Measurements from ENCODE around the gene HS6ST2. TPM values are rescaled to one million over a fixed set of nuclear protein-coding genes. Genes with fewer than 3 reads are reported as not detected.

HS6ST2 gene
- total RNA-seq, 1 experiment from 2014 or later, result 24.6 TPM

DNA sequence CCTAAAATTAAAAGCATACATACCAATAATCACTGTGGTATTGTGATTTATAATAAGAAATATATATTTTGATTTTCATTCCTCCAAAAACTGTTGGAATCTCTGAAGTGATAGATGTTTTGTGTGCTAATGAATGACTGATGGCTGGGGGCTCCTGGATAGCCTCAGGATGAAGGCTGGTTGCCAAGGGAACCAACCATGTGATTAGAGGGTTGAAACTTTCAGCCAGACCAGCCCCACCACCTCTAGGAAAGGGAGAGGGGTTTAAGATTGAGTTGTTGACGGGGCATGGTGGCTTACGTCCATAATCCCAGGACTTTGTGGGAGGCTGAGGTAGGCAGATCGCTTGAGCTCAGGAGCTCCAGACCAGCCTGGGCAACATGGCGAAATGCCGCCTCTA lies 34.0 kb downstream of the HS6ST2 start:
- Histone ChIP-seq H3K27me3 (ENCODE audit: insufficient read depth, low read length) (no peaks in the 10 kb centered on the region), H4K20me1 (ENCODE audit: insufficient read depth) (no peaks in the 10 kb centered on the region), H3K36me3 (ENCODE audit: control insufficient read depth in 1 of 2, insufficient read depth in 2 of 2, low read length in 2 of 2) (no peaks in the 10 kb centered on the region), H3K27ac (ENCODE audit: low read depth, low read length) (no peak overlapping the region), H3K4me3 (replicated peaks in 1 of 2; ENCODE audit: low read depth in 1 of 2, low read length in 2 of 2) (no peak overlapping the region), H3K9me3 (ENCODE audit: control insufficient read depth in 1 of 2, insufficient read depth in 1 of 2, low read depth in 1 of 2, low read length in 2 of 2) (no peaks in the 10 kb centered on the region), H2AFZ (ENCODE audit: low read depth, low read length, poor library complexity, severe bottlenecking) (no peak overlapping the region), H3K9ac (ENCODE audit: low read length) (no peak overlapping the region), H3K4me2 (ENCODE audit: low read length) (no peak overlapping the region), H3K9me2 (ENCODE audit: insufficient read depth) (no peaks in the 10 kb centered on the region), H3K79me2 (ENCODE audit: insufficient read depth, low read length) (peaks cover 16% of the 10 kb centered on the region; the same call in 1 of the 2 replicates), H3K4me1 (ENCODE audit: control insufficient read depth in 1 of 2, insufficient read depth in 2 of 2, low read length in 2 of 2) (no peaks in the 10 kb centered on the region)
- CTCF ChIA-PET, result no interaction called here
- POLR2A ChIA-PET, result no interaction called here
- intact Hi-C loops (cut with micrococcal nuclease), result no loop called here
- RAD21 ChIA-PET (ENCODE audit: low non-redundant PET in 1 of 2, low total read pairs in 2 of 2, uncharacterized antibody in 2 of 2, unreplicated experiment in 2 of 2), result no interaction called here
- no TSS peak for BruUV-seq (replicated peaks)
- DNase-seq (ENCODE audit: low read depth, low spot score) (no peak), ATAC-seq (no peak)
- TF ChIP-seq EGR1 (IDR thresholded peaks at IDR 0.05; ENCODE audit: low read depth), result no peak
- no peak for TF ChIP-seq YY1 (IDR thresholded peaks at IDR 0.05; ENCODE audit: extremely low read depth, insufficient replicate concordance, low read depth, low read length)
- TF ChIP-seq SP1 (IDR thresholded peaks at IDR 0.05; ENCODE audit: low read depth), result no peak
- TF ChIP-seq FOSL1 (IDR thresholded peaks at IDR 0.05; ENCODE audit: low read depth), result no peak
- no peak for TF ChIP-seq POLR2AphosphoS5 (IDR thresholded peaks at IDR 0.05; ENCODE audit: low read depth, low read length)
- TF ChIP-seq CBX3 (IDR thresholded peaks at IDR 0.05; ENCODE audit: low read depth), result no peak
- TF ChIP-seq SRF (IDR thresholded peaks at IDR 0.05; ENCODE audit: low read depth), result no peak
- TF ChIP-seq REST (IDR thresholded peaks at IDR 0.05; ENCODE audit: low read depth), result no peak
- no peak for TF ChIP-seq TCF7L2 (IDR thresholded peaks at IDR 0.05; ENCODE audit: borderline replicate concordance, extremely low read depth, insufficient read depth, insufficient read length)
- no peak for TF ChIP-seq ZFX (IDR thresholded peaks at IDR 0.05)
- no peak for TF ChIP-seq CEBPB (IDR thresholded peaks at IDR 0.05; ENCODE audit: low read depth)
- TF ChIP-seq SIN3A (IDR thresholded peaks at IDR 0.05; ENCODE audit: low read depth), result no peak
- no peak for TF ChIP-seq EZH2phosphoT487 (IDR thresholded peaks at IDR 0.05; ENCODE audit: borderline replicate concordance)

All from HCT116 (cell line).